NCI-H524 treated with DMSO at 0.1 percent for 48 hours (cell line): ENCODE measurements around the gene CLEC20A.

Source experiments
- DNase-seq: peaks from one replicate; lab custom pipeline; 2025; lab: John Stamatoyannopoulos, UW

The CLEC20A gene

GRCh38 chr1:178500091-178500770 is 3.5 kb upstream of the CLEC20A start:
- DNase-seq = no peak

GRCh38 chr1:178498896-178499675 is 2.3 kb upstream of the CLEC20A start:
- DNase-seq = no peak

GRCh38 chr1:178497903-178498478 is 1.2 kb upstream of the CLEC20A start:
- DNase-seq = no peak

- no peak for DNase-seq
Observed at GRCh38 chr1:178495741-178496409, 889 bp downstream of the CLEC20A start.

- DNase-seq = no peak
Observed at GRCh38 chr1:178495158-178495557, 1.6 kb downstream of the CLEC20A start.

GRCh38 chr1:178494569-178494971 is 2.2 kb downstream of the CLEC20A start:
- DNase-seq = no peak

- no peak for DNase-seq
Observed at GRCh38 chr1:178493301-178493741, 3.4 kb downstream of the CLEC20A start.

GRCh38 chr1:178492341-178492740 is 4.4 kb downstream of the CLEC20A start:
- DNase-seq = no peak

- DNase-seq = no peak
Observed at GRCh38 chr1:178491721-178492120, 5.0 kb downstream of the CLEC20A start.

GRCh38 chr1:178490967-178491366 is 5.8 kb downstream of the CLEC20A start:
- no peak for DNase-seq

- DNase-seq = no peak
Observed at GRCh38 chr1:178490136-178490535, 6.6 kb downstream of the CLEC20A start.

- DNase-seq = no peak
Observed at GRCh38 chr1:178489399-178489798, 7.4 kb downstream of the CLEC20A start.

- no peak for DNase-seq
Observed at GRCh38 chr1:178488393-178488792, 8.4 kb downstream of the CLEC20A start.

- no peak for DNase-seq
Observed at GRCh38 chr1:178487070-178487615, 9.6 kb downstream of the CLEC20A start.

GRCh38 chr1:178486100-178487069 is 10.4 kb downstream of the CLEC20A start:
- DNase-seq = no peak

GRCh38 chr1:178485541-178485981 is 11.2 kb downstream of the CLEC20A start:
- DNase-seq = no peak

GRCh38 chr1:178484698-178485225 is 12.0 kb downstream of the CLEC20A start:
- no peak for DNase-seq

GRCh38 chr1:178483251-178483957 is 13.4 kb downstream of the CLEC20A start:
- DNase-seq = no peak

- DNase-seq = no peak
Observed at GRCh38 chr1:178477841-178478240, 18.9 kb downstream of the CLEC20A start.

GRCh38 chr1:178477373-178477772 is 19.4 kb downstream of the CLEC20A start:
- no peak for DNase-seq
